ENCODE measurements around the gene UBQLNL. TPM values are rescaled to one million over a fixed set of nuclear protein-coding genes. Genes with fewer than 3 reads are reported as not detected.

The UBQLNL gene
- total RNA-seq, 4 donors from 2014 or later = 0.12 to 1.8 (median 0.48) TPM

GRCh38 chr11:5505363-5506048, 11.0 kb downstream of the UBQLNL start:
- intact Hi-C loops (cut with DNase I; ENCODE audit: low total_unique reads) = no loop called here
- H3K4me3 ChIP-seq (ENCODE audit: low read depth, poor library complexity, severe bottlenecking) = no peak overlapping the region
- TF ChIP-seq CTCF (IDR thresholded peaks at IDR 0.05) (no peak), POLR2A (IDR thresholded peaks at IDR 0.05) (no peak)
- 90 to 92% methylated on average over 9 of the region's 9 CpGs for WGBS, 2 donors
- no peak for DNase-seq (ENCODE audit: low spot score in 2 of 2)

GRCh38 chr11:5504403-5504921, 12.0 kb downstream of the UBQLNL start:
- WGBS, 2 donors = 78 to 93% methylated on average over 2 of the region's 2 CpGs
- intact Hi-C loops (cut with DNase I; ENCODE audit: low total_unique reads) = no loop called here
- DNase-seq (ENCODE audit: low spot score in 2 of 2) = no peak

GRCh38 chr11:5500393-5500801, 16.1 kb downstream of the UBQLNL start:
- TF ChIP-seq POLR2A (IDR thresholded peaks at IDR 0.05) (no peak), CTCF (IDR thresholded peaks at IDR 0.05) (no peak)
- intact Hi-C loops (cut with DNase I; ENCODE audit: low total_unique reads) = no loop called here
- no peak for DNase-seq (ENCODE audit: low spot score in 2 of 2)
- no peak overlapping the region for H3K4me3 ChIP-seq (ENCODE audit: low read depth, poor library complexity, severe bottlenecking)
- WGBS, 2 donors = 81 to 82% methylated on average over 6 of the region's 6 CpGs

More at GRCh38 chr11:5504403-5504921, 12.0 kb downstream of the UBQLNL start:
- no peak overlapping the region for H3K4me3 ChIP-seq (ENCODE audit: low read depth, poor library complexity, severe bottlenecking)
- no peak for TF ChIP-seq CTCF (IDR thresholded peaks at IDR 0.05)
- TF ChIP-seq POLR2A (IDR thresholded peaks at IDR 0.05) = no peak

GRCh38 chr11:5499671-5500070, 16.8 kb downstream of the UBQLNL start:
- no peak overlapping the region for H3K4me3 ChIP-seq (ENCODE audit: low read depth, poor library complexity, severe bottlenecking)
- TF ChIP-seq POLR2A (IDR thresholded peaks at IDR 0.05) (no peak), CTCF (IDR thresholded peaks at IDR 0.05) (no peak)
- intact Hi-C loops (cut with DNase I; ENCODE audit: low total_unique reads) = no loop called here
- DNase-seq (ENCODE audit: low spot score in 2 of 2) = no peak
- 64 to 68% methylated on average over 2 of the region's 2 CpGs for WGBS, 2 donors

GRCh38 chr11:5489576-5490357, 26.7 kb downstream of the UBQLNL start:
- intact Hi-C loops (cut with DNase I; ENCODE audit: low total_unique reads) = no loop called here
- no peak overlapping the region for H3K4me3 ChIP-seq (ENCODE audit: low read depth, poor library complexity, severe bottlenecking)
- TF ChIP-seq CTCF (IDR thresholded peaks at IDR 0.05) = no peak
- no peak for TF ChIP-seq POLR2A (IDR thresholded peaks at IDR 0.05)
- 53% methylated on average over 5 of the region's 5 CpGs for WGBS, 2 donors
- DNase-seq (ENCODE audit: low spot score in 2 of 2) = no peak

Measured in lower leg skin (tissue), 4 donors.